Fibroblast of villous mesenchyme (primary cell): Measurements from ENCODE around the gene FMN1. TPM values are rescaled to one million over a fixed set of nuclear protein-coding genes. Genes with fewer than 3 reads are reported as not detected.

Experiments used
- DNase-seq: peaks from one replicate; pipeline ENCODE4 v3.0.0-alpha.2; 2010; ENCODE audit warnings: low read depth
- H3K4me3 ChIP-seq: 2 replicates; pipeline ENCODE4 v1.5.1; 2011; ENCODE audit warnings: low read depth, mild to moderate bottlenecking, low read length
- CTCF ChIP-seq: IDR thresholded peaks from 2 replicates; pipeline ENCODE4 v1.5.1; 2012; ENCODE audit warnings: low read depth, mild to moderate bottlenecking, low read length; ENCODE audit not compliant: insufficient read depth
- total RNA-seq: library from RNA; depleted of rRNA; stranded (reverse); fragments of >200 nt; gene quantifications from 2 replicates; pipeline ENCODE4 v1.2.3, GENCODE V29; 2012

The FMN1 gene
- total RNA-seq, 1 donor = 8.6 TPM

- no peak for TF ChIP-seq CTCF
Measured at GRCh38 chr15:33055962-33056361, 138.6 kb downstream of the FMN1 start.

GRCh38 chr15:33051528-33051927 is 143.0 kb downstream of the FMN1 start:
- H3K4me3 ChIP-seq = no peak overlapping the region
- DNase-seq = no peak
- no peak for TF ChIP-seq CTCF

More at GRCh38 chr15:33055962-33056361, 138.6 kb downstream of the FMN1 start:
- H3K4me3 ChIP-seq = no peak overlapping the region
- DNase-seq = no peak

GRCh38 chr15:33048255-33048654 is 146.3 kb downstream of the FMN1 start:
- DNase-seq = no peak
- H3K4me3 ChIP-seq = no peak overlapping the region
- no peak for TF ChIP-seq CTCF

GRCh38 chr15:33047077-33047476 is 147.4 kb downstream of the FMN1 start:
- TF ChIP-seq CTCF = no peak

GRCh38 chr15:33046329-33046728 is 148.2 kb downstream of the FMN1 start:
- no peak for DNase-seq
- H3K4me3 ChIP-seq = no peak overlapping the region
- no peak for TF ChIP-seq CTCF

More at GRCh38 chr15:33047077-33047476, 147.4 kb downstream of the FMN1 start:
- DNase-seq = no peak
- no peak overlapping the region for H3K4me3 ChIP-seq

GRCh38 chr15:33045066-33045810 is 149.3 kb downstream of the FMN1 start:
- no peak overlapping the region for H3K4me3 ChIP-seq
- no peak for TF ChIP-seq CTCF
- no peak for DNase-seq

GRCh38 chr15:33044598-33044997 is 149.9 kb downstream of the FMN1 start:
- no peak for DNase-seq
- no peak for TF ChIP-seq CTCF
- no peak overlapping the region for H3K4me3 ChIP-seq
